Heart left ventricle (tissue), 16 donors: ENCODE measurements around the gene HP. TPM values are rescaled to one million over a fixed set of nuclear protein-coding genes. Genes with fewer than 3 reads are reported as not detected.
A peak's percentile ranks its signal among the peaks of the same experiment; 100 is the strongest.
"Not testable (repeated sequence)": the region's sequence is repeated elsewhere in the genome, so short reads cannot be mapped to it uniquely, and the experiment has no call there.

Experiments used
- ATAC-seq, 4 donors: fragments of 200-7000 bp; cut with Tn5 transposase; one replicate each; pipeline ENCODE4 v1.9.1; 2020 to 2022; ENCODE audit warnings: moderate library complexity in 4 of 4, mild to moderate bottlenecking in 3 of 4, moderate number of reproducible peaks in 1 of 4
- DNase-seq, 5 donors: peaks; one replicate each; pipeline ENCODE4 v3.0.0-alpha.2; 2020
- H3K27ac ChIP-seq, 12 donors: fragments of 200-600 bp; sonication (generic) in 4 of 12; one replicate each; pipeline versions ENCODE4 v1.5.0 to v1.8.0; 2016 to 2022; ENCODE audit warnings: mild to moderate bottlenecking in 2 of 12
- H3K27me3 ChIP-seq, 9 donors: fragments of 200-600 bp; sonication (generic) in 2 of 9; one replicate each; pipeline versions ENCODE4 v1.5.1 to v1.8.0; 2016 to 2022; ENCODE audit warnings: mild to moderate bottlenecking in 3 of 9
- H3K36me3 ChIP-seq, 9 donors: fragments of 200-600 bp; sonication (generic) in 2 of 9; one replicate each; pipeline versions ENCODE4 v1.5.0 to v1.8.0; 2018 to 2022; ENCODE audit warnings: mild to moderate bottlenecking in 2 of 9
- H3K4me1 ChIP-seq, 12 donors: fragments of 200-600 bp; sonication (generic) in 4 of 12; one replicate each; pipeline versions ENCODE4 v1.5.0 to v1.8.0; 2016 to 2022; ENCODE audit warnings: mild to moderate bottlenecking in 3 of 12
- H3K4me3 ChIP-seq, 12 donors: fragments of 200-600 bp; sonication (generic) in 4 of 12; one replicate each; pipeline versions ENCODE4 v1.5.0 to v1.8.0; 2017 to 2022; ENCODE audit warnings: mild to moderate bottlenecking in 9 of 12, moderate library complexity in 4 of 12
- H3K9me3 ChIP-seq, 12 donors: fragments of 200-600 bp; sonication (generic) in 4 of 12; one replicate each; pipeline versions ENCODE4 v1.5.0 to v1.8.0; 2016 to 2022; ENCODE audit warnings: mild to moderate bottlenecking in 1 of 12
- CTCF ChIP-seq, 12 donors: fragments of 200-600 bp; sonication (generic) in 4 of 12; IDR thresholded peaks; one replicate each; pipeline versions ENCODE4 v1.5.0 to v1.8.0; 2018 to 2022; ENCODE audit warnings: antibody characterized with exemption in 12 of 12, mild to moderate bottlenecking in 5 of 12
- POLR2A ChIP-seq, 2 donors: fragments of 450-650 bp; IDR thresholded peaks; one replicate each; pipeline ENCODE4 v1.6.1; 2017; ENCODE audit warnings: antibody characterized with exemption in 2 of 2, mild to moderate bottlenecking in 2 of 2, moderate library complexity in 2 of 2
- WGBS, 4 donors: extraction: QIAGEN DNeasy Blood & Tissue Kit in 2 of 4; methylation state at CpG; one replicate each; pipeline versions ENCODE4 v1.1.5 to v1.1.7; 2013 to 2018; 5-methylcytosine and 5-hydroxymethylcytosine counted together
- intact Hi-C, 10 donors: fragments of 100-400 bp; cut with DNase I; formaldehyde crosslinking; loops; one replicate each; pipeline versions ENCODE4 v1.11.1 to v1.14.2; 2022
- polyA plus RNA-seq, 2 donors: library from polyadenylated mRNA; stranded (reverse); fragments of 200-250 nt; gene quantifications; one replicate each; pipeline ENCODE4 v1.2.3, GENCODE V29; 2013
- total RNA-seq, 9 donors: library from RNA; depleted of rRNA in 2 of 9; stranded (reverse); fragments of >200 nt in 2 of 9; fragmentation: NEBNext Ultra II Directional in 3 of 9; extraction: Animal tissue kit (Norgen Biotek cat#: 25700) in 3 of 9; gene quantifications; one replicate each; pipeline versions ENCODE4 v1.1.0 to v1.2.4, GENCODE V29; 2016 to 2023
- donor health status: ischemic (EF 13 %, LVEDD 7.1; RV severe dilation, severe dysfunction).
- donor health status: healthy with polysubstance abuse.
- donor health status: DM: no; HTN: yes; CAD: no.
- donor health status: DM: no; HTN: no; CAD: no.
- donor health status: ischemic (EF 25% LVEDD 6.9; RV normal size, moderate dysfunction).
- donor health status: ischemic (EF 25% LVEDD 5.7; RV mildly dilated, moderate dysfunction).
- donor health status: healthy.
- donor health status: DM: yes; HTN: yes; CAD: no.
- donor health status: ischemic (EF 35%, LVEDD 5.7; RV mildly dilated, moderate dysfunction).
- donor health status: nonischemic (EF 11% LVEDD 7.7; RV severe dilation, severe dysfunction).
- donor health status: DM: yes; HTN: yes; CAD: no.
- donor health status: PGD.
- donor health status: ischemic (EF 29% LVEDD 5.4; RV normal size, mild dysfunction).
- donor health status: nonischemic (EF 23%, LVEDD 6.1; RV moderate dilation, normal function).

The HP gene
- total and polyA plus RNA-seq, 11 donors: 0.42 to 314 (median 3.6) TPM

GRCh38 chr16:72049110-72049509, 5.2 kb upstream of the HP start:
- Histone ChIP-seq H3K27me3 (no peaks in the 10 kb centered on the region), H3K9me3 (peaks cover 0 to 16% (median 0%) of the 10 kb centered on the region in 12 donors), H3K27ac (no peak overlapping the region), H3K4me3 (no peak overlapping the region), H3K4me1 (no peaks in the 10 kb centered on the region), H3K36me3 (peaks cover 0 to 2% (median 0%) of the 10 kb centered on the region in 9 donors)
- ATAC-seq (no peak), DNase-seq (no peak)
- intact Hi-C loops: no loop called here
- no peak for TF ChIP-seq CTCF (IDR thresholded peaks at IDR 0.05)
- no peak for TF ChIP-seq POLR2A (IDR thresholded peaks at IDR 0.05)

GRCh38 chr16:72050769-72051464, 3.4 kb upstream of the HP start:
- no peak for TF ChIP-seq CTCF (IDR thresholded peaks at IDR 0.05)
- TF ChIP-seq POLR2A (IDR thresholded peaks at IDR 0.05): no peak
- intact Hi-C loops: no loop called here
- H3K27ac ChIP-seq: no peak overlapping the region
- ATAC-seq (peak in 2 of 4 donors; percentile 15 to 18), DNase-seq (no peak)
- H3K9me3 ChIP-seq: peaks cover 0 to 16% (median 0%) of the 10 kb centered on the region in 12 donors
- WGBS, 4 donors: 83 to 87% (median 85%) methylated on average over 4 of the region's 4 CpGs
- no peaks in the 10 kb centered on the region for H3K36me3 ChIP-seq
- no peak overlapping the region for H3K4me3 ChIP-seq
- H3K27me3 ChIP-seq: no peaks in the 10 kb centered on the region
- no peaks in the 10 kb centered on the region for H3K4me1 ChIP-seq

- H3K36me3 ChIP-seq: no peaks in the 10 kb centered on the region
- intact Hi-C loops: no loop called here
- no peaks in the 10 kb centered on the region for H3K27me3 ChIP-seq
- no peaks in the 10 kb centered on the region for H3K4me1 ChIP-seq
- H3K4me3 ChIP-seq: no peak overlapping the region
- TF ChIP-seq CTCF (IDR thresholded peaks at IDR 0.05) (no peak), POLR2A (IDR thresholded peaks at IDR 0.05) (no peak)
- WGBS, 4 donors: 80 to 87% (median 82%) methylated on average over 2 of the region's 2 CpGs
- H3K9me3 ChIP-seq: peaks cover 0 to 16% (median 0%) of the 10 kb centered on the region in 12 donors
- DNase-seq (no peak), ATAC-seq (no peak)
- peak overlapping the region in 1 of 12 donors; percentile 4 for H3K27ac ChIP-seq
Observed at GRCh38 chr16:72051818-72052217, 2.5 kb upstream of the HP start.

- TF ChIP-seq POLR2A (IDR thresholded peaks at IDR 0.05): no peak
- intact Hi-C loops: no loop called here
- H3K27ac ChIP-seq: no peak overlapping the region
- 88 to 94% (median 90%) methylated on average over 4 of the region's 4 CpGs for WGBS, 4 donors
- ATAC-seq (no peak), DNase-seq (no peak)
- no peaks in the 10 kb centered on the region for H3K36me3 ChIP-seq
- H3K4me1 ChIP-seq: no peaks in the 10 kb centered on the region
- H3K4me3 ChIP-seq: no peak overlapping the region
- no peaks in the 10 kb centered on the region for H3K9me3 ChIP-seq
- H3K27me3 ChIP-seq: no peaks in the 10 kb centered on the region
Observed at GRCh38 chr16:72055911-72056310, 1.6 kb downstream of the HP start.

- ATAC-seq: peak in 3 of 4 donors; percentile 72 to 87 (median 73)
- DNase-seq, intact Hi-C loops: not testable (repeated sequence)
Observed at GRCh38 chr16:72057313-72057712, 3.0 kb downstream of the HP start.

GRCh38 chr16:72059060-72059459, 4.8 kb downstream of the HP start:
- H3K4me1 ChIP-seq, DNase-seq, H3K4me3 ChIP-seq, intact Hi-C loops, H3K27ac ChIP-seq, H3K36me3 ChIP-seq, H3K9me3 ChIP-seq, H3K27me3 ChIP-seq: not testable (repeated sequence)
- 58 to 72% (median 66%) methylated on average over 6 to 7 of the region's 7 CpGs for WGBS, 4 donors
- ATAC-seq: peak in 2 of 4 donors; percentile 56 to 59

More at GRCh38 chr16:72057313-72057712, 3.0 kb downstream of the HP start:
- not testable (repeated sequence) for H3K27me3 ChIP-seq, H3K36me3 ChIP-seq, H3K4me1 ChIP-seq, H3K4me3 ChIP-seq, H3K9me3 ChIP-seq, H3K27ac ChIP-seq
- 59 to 67% methylated on average over 1 to 2 of the region's 6 CpGs; no CpG with 5 or more reads in 2 of the 4 donors for WGBS, 4 donors
